SW 1271 (cell line): Measurements from ENCODE around the gene MCEMP1.
"Not testable (repeated sequence)": the region's sequence is repeated elsewhere in the genome, so short reads cannot be mapped to it uniquely, and the experiment has no call there.

Source experiments
- DNase-seq, 2 experiments: peaks; one replicate each; lab custom pipeline; 2025; lab: John Stamatoyannopoulos, UW

The MCEMP1 gene

GRCh38 chr19:7643629-7644549 is 33.0 kb upstream of the MCEMP1 start:
- not testable (repeated sequence) for DNase-seq

- no peak for DNase-seq
Observed at GRCh38 chr19:7644550-7644877, 32.4 kb upstream of the MCEMP1 start.

GRCh38 chr19:7645163-7645562 is 31.7 kb upstream of the MCEMP1 start:
- DNase-seq: no peak

- no peak for DNase-seq
Observed at GRCh38 chr19:7645656-7646425, 31.0 kb upstream of the MCEMP1 start.

GRCh38 chr19:7646426-7646700 is 30.5 kb upstream of the MCEMP1 start:
- DNase-seq: no peak

- DNase-seq: no peak
Observed at GRCh38 chr19:7647156-7647555, 29.7 kb upstream of the MCEMP1 start.

GRCh38 chr19:7648265-7649014 is 28.4 kb upstream of the MCEMP1 start:
- DNase-seq: no peak

GRCh38 chr19:7650148-7650547 is 26.7 kb upstream of the MCEMP1 start:
- DNase-seq: no peak

GRCh38 chr19:7652061-7652641 is 24.7 kb upstream of the MCEMP1 start:
- peak in 1 of 2 experiments; percentile 59 for DNase-seq

- DNase-seq: no peak
Observed at GRCh38 chr19:7654401-7654800, 22.5 kb upstream of the MCEMP1 start.

- no peak for DNase-seq
Observed at GRCh38 chr19:7655581-7655980, 21.3 kb upstream of the MCEMP1 start.

- no peak for DNase-seq
Observed at GRCh38 chr19:7657131-7657751, 19.6 kb upstream of the MCEMP1 start.

- DNase-seq: no peak
Observed at GRCh38 chr19:7658219-7658686, 18.6 kb upstream of the MCEMP1 start.

- DNase-seq: no peak
Observed at GRCh38 chr19:7661744-7662538, 14.9 kb upstream of the MCEMP1 start.

- DNase-seq: no peak
Observed at GRCh38 chr19:7662657-7663056, 14.2 kb upstream of the MCEMP1 start.

- no peak for DNase-seq
Observed at GRCh38 chr19:7663706-7664105, 13.2 kb upstream of the MCEMP1 start.

- no peak for DNase-seq
Observed at GRCh38 chr19:7665076-7665475, 11.8 kb upstream of the MCEMP1 start.

- no peak for DNase-seq
Observed at GRCh38 chr19:7668842-7669241, 8.0 kb upstream of the MCEMP1 start, which contains the start of gene RETN. RETN (plus strand) TSS chr19:7669049; CDS start chr19:7669327, 278 bp downstream.

- no peak for DNase-seq
Observed at GRCh38 chr19:7669641-7670040, 7.2 kb upstream of the MCEMP1 start.

GRCh38 chr19:7670150-7670783 is 6.6 kb upstream of the MCEMP1 start:
- no peak for DNase-seq
